HG03460 (cell line): ENCODE measurements around the gene TBCD.

Source experiments
- ATAC-seq: cut with Tn5 transposase; IDR thresholded peaks from one replicate; pipeline ENCODE4 v1.9.1; 2021; ENCODE audit not compliant: unreplicated experiment

Gene TBCD

DNA sequence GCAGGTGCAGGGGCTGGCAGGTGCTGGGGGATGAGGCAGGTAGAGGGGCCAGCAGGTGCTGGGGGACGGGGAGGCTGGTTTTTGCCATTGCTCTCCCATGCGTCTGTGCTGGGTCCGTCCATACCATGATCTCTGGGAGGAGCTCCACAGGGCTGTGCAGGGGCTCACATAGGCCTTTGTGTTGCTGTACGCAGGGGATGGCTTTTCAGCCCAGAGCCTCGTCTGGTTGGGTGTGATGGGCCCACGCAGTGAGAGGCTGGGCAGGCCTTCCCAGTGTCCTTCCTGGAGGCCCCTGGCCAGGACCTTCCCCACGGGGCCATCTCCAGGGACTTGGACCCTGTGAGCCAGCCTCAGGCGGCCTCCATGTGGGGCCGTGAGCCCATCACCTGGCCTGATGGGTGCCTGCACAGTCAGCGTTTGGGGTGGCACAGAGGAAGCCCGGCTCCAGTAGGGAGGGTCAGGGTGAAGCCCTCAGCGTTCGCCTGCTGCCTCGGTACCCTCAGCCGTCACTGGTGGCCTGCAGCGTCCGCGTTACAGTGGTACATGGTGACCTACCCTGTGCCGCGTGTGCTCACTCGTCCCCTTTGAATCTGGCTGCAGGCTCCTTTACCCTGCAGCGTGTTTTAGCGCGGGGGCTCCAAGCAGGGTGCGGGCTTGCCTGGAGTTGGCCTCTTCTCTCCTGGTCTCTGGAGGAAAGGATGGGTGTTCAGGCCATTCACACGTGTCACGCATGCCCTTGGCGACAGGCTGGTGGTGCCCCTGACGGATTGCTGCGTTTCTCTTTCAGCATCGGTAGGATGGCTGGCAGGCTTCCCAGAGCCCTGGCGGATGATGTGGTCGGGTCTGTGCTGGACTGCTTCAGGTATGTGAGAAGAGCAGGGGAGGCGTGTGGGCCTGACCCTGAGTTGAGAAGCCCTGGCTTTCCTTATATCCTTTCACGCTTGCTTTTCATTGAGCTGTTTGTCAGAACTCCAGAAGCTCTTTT is 57.3 kb downstream of the TBCD start:
- ATAC-seq, result no peak

DNA sequence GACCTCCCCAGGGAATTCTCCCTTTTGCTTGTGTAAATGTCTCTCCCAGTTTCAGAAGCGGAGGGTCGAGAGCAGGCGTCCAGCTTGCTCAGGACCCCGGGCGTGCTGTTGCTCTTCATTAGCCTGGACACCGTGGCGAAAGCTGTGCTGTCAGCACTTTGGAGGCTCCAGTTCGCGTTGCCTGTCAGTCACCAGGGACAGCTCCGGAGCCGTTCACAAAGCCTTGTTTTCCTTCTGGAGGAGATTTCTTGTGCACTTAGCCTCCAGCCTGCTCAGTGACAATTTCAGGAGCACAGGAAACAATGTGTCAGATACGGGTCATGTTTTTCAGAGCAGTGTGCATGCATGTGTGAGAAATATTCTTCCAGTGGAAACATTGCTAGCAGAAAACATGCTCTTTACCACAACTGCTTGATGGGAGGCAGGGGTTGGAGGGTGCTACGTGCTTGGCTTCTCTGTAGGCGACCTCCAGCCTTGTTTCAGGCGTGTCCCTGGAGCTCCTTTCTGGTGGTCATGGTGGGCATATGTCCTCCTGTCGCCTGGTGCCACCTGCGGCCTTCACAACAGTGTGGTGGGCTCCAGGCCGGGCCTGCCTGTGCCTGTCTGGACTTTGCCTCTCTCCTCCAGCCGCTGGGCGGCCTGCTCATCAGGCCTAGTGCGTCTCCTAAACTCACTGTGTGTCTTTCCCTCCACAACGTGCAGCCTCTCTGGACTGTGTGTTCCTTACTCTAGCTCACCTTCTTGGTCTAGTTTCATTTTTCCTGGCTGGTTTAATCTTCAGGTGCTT is 59.0 kb downstream of the TBCD start:
- ATAC-seq, result no peak

DNA sequence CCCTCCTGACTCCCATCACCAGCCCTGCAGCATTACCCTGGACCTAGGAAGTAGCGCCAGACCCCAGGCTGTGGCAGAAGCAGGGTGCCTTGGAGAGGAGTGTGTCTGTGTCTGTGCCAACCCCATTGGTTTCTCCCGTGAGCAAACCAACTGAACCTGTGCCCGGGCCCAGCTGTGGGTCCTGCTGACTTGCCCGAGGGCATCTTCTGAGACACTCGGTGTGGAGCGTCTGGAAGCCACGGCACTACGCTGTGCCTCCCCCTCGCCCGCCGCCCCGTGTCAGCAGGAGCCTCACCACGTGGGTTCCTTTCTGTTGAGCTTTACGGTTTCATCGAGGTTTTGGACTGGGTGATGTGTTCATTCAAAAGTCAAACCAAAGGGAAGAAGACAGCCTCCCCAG is 60.2 kb downstream of the TBCD start:
- ATAC-seq, result no peak

DNA sequence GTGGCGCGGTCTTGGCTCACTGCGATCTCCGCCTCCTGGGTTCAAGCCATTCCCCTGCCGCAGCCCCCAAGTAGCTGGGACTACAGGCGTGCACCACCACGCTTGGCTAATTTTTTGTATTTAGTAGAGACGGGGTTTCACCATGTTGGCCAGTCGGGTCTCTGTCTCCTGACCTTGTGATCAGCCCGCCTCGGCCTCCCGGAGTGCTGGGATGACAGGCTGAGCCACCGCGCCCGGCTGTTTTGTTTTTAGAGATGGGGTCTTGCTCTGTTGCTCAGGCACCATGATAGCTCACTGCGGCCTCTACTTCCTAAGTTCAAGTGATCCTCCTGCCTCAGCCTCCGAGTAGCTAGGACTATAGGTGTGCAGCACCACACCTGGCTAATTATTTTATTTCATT is 60.7 kb downstream of the TBCD start:
- ATAC-seq, result no peak

DNA sequence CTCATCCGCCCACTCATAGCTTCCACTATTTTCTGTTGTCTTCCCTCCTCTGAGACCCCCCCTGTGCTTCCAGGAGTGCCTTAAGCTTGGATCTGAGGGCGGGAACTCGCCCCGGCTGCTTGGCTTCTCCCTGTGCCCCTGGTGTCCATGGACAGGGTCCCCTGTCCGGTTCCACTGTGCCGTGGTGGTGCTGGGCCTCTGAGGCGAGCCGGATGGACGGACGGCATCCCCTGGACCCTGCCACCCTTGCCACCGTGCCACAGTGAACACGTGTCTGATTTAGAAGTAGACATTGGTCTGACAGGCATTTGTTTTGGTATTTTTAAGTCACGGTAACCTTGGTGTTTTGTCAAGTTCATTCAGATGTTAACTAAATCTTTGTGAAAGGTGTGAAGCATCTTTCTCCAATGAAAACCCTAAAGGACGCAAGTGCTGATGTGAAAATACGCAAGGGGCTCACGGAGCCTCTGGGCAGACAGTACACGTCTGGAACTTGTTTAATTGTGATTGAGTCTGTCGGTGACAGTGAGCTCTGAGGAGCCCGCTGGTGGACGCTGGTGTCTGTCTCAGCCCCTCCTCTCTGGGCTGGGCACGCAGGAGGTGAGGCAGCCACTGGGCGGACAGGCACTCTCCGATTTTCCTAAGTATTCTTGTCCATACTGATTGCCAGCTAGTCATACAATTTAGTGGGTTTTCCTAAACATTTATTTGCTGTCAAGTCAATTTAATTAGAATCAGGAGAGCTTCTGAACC is 61.6 kb downstream of the TBCD start:
- no peak for ATAC-seq

DNA sequence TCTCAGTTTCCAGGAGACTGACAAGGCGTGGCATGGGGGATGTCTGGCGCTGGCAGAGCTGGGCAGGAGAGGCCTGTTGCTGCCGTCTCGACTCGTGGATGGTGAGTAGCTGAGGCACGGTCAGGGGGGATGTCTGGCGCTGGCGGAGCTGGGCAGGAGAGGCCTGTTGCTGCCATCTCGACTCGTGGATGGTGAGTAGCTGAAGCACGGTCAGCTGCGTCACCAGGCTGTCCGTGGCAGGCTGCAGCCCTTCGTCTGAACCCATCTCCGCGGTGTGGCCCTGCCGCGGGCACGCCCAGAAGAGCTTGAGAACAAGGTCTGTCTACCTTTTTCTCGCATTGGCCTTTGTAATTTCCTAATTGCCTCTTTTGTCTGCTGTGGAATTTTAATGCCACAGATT is 63.0 kb downstream of the TBCD start:
- ATAC-seq, result no peak

DNA sequence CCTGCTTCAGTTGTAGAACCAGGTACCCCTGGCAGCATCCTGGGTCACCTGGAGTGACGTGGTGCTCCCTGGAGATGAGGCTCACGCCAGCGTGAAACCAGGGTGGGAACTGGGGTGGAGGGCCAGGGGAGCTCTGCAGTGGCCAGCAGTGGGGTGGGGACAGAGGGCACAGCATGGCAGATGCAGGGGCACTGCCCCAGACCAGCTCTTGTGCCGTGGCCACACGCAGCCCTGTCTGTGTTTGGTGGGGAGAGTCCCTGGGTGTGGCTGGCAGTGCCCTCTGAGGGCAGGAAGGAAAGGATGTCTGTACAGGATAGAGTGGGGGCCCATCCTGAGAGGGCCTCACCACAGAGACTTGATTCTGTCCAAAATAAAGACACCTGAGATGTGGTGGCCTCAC is 63.5 kb downstream of the TBCD start:
- no peak for ATAC-seq

DNA sequence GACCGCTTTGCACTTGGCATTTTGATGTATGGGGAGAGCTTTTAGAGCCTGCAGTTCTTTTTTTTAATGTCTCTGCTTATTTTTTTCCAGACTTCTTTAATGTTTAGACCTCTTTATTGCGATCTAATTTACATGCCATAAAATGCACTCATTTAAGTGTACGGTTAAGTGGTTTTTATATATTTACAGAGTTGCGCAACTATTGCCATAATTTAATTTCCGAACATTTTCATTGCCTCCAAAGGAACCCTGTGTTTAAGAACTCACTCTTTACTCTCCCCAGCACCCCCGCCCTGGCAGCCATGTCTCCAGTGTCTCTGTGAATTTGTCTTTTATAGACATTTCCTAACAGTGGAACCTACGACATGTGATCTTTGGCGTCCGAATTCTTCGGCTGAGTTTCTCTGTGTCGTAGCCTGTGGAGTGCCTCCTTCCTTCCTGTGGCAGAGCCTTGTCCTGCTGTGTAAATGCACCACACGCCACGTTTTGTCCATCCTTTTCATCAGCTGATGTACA is 64.0 kb downstream of the TBCD start:
- ATAC-seq, result no peak

DNA sequence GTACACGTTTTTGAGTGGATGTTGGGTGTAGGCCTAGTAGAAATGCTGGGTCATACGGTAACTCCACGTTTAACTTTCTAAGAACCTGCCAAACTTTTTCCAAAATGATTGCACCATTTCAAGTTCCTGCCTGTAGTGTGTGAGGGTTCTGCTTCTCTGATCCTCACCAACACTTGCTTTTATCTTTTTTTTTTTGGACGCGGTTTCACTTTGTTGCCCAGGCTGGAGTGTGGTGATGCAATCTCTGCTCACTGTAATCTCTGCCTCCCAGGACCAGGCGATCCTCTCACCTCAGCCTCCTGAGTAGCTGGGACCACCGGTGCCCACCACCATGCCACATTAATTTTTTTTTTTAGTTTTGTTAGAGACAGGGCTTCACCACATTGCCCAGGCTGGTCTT is 64.5 kb downstream of the TBCD start:
- ATAC-seq, result no peak

DNA sequence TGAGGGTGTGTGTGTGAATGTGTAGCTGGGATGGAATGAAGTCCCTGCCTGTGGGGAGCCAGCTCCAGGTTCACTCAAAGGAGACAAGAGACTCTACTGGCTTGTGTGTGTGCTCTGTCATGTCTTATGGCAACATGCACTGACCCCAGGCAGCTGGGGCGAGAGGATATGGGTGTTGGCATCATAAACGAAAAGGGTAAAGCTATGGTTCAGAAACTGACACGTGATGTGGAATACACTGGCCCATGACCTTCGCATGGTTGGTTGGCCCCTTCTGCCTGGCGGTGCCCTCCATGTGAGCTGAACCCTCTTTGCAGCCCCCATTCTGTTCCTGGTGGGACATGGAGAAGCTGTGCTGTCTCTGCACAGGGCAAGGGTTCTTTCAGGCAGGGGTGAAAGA is 66.1 kb downstream of the TBCD start:
- no peak for ATAC-seq

DNA sequence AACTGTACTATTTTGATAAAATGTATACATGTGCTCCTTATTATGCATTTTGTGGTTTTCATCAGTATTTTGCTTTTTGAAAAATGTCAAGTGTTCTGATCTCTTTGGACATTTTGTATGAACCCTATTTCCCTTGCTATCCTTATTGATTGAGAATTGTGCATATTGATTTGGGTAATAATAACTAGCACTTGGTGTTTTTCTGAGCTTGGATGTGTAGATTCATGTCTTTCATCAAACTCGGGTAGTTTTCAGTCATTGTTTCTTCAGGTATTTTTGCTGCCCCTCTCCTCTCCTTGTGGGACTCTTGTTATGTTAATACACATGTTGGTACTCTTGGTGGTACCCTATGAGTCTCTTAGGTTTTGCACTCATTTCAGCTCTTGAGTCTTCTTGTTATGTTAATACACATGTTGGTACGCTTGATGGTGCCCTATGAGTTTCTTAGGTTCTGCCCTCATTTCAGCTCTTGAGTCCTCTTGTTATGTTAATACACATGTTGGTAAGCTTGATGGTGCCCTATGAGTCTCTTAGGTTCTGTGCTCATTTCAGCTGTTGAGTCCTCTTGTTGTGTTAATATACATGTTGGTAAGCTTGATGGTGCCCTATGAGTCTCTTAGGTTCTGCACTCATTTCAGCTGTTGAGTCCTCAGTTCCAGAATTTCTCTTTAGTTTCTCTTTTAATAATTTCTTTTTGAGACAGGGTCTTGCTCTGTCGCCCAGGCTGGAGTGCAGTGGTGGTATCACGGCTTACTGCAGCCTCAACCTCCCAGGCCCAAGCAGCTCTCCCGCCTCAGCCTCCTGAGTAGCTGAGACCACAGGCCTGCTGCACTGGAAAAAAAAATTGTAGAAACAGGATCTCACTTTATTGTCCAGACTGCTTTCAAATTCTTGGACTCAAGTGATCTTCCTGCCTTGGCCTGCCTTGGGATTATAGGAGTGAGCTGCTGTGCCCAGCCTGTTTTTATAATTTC is 68.7 kb downstream of the TBCD start:
- ATAC-seq, result no peak

DNA sequence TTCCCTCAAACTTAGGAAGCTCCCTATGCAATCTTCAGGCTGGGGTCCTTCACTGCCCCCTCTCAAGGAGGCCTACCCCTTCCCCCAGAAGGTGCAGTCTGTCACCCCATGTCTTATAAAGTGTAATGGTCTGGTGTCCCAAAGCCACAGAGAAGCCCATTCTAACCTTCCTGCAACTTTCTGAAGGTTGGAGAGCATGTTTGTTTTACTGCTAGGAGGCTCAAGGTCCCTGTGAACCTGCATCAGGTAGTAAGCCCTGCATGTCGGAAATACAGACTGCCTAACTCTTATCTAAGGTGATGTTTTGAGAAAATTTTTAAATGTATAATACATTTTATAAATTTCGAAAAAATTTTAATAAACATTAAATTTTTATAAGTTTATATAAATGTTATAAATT is 69.7 kb downstream of the TBCD start:
- no peak for ATAC-seq

DNA sequence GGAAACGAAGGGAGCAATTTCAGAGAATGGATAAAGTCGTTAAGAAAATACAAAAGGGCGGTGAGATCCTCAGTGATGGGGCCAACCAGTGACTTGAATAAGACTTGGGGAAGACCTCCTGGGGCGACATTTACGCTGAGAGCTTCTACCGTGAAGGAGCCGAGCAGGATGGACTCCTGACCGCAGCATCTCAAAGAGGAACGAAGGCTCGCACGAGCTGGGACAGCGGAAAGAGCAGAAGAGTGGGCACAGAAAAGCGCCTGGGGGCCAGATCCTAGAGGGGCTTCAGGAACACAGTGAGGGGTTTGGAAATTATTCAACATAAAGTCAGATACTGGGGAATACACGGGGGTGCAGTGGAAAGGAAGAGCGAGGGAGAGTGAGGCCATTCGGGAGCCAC is 70.4 kb downstream of the TBCD start:
- no peak for ATAC-seq

DNA sequence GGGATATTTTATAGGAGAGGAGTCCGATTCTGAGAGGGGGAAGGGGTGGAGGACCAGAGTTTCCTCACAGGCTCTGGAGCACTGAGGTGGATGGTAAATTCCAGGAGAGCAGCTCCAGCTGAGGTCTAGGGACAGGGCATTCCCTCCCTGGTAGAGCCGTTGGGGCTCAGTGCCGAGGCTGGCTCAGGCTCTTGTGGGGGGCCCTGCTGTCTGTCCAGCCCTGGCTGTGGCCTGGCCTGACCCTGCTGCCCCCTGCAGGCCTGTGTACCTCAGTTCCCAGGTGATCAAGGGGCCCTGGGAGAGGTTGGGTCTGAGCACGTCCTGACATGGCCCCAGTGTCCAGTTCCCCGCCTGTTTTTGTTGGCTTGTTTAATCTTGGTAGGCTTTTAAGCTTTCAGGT is 71.1 kb downstream of the TBCD start:
- ATAC-seq, result no peak

DNA sequence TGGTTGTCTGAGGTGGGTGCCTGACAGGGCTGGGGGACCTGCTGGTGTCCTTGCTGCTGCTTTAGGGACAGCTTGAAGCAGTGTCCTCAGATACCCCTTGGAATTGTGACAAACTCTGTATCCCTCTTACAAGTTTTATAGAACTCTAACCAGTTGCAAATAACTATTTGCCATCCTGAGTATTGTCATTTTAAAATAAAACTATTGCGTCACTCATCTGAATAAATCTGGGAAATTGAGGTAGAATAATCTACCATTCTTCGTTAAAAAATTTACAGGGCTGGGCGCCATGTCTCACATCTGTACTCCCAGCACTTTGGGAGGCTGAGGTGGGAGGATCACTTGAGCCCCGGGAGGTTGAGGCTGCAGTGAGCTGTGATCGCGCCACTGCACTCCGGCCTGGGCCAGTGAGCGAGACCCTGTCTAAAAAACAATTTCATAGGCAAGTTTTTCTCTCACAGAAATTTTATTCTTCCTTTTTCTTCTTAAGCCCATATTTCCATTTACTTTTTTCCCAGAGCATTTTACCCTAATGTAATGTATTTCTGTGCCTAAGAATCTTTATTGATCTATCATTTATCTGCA is 73.8 kb downstream of the TBCD start:
- no peak for ATAC-seq

DNA sequence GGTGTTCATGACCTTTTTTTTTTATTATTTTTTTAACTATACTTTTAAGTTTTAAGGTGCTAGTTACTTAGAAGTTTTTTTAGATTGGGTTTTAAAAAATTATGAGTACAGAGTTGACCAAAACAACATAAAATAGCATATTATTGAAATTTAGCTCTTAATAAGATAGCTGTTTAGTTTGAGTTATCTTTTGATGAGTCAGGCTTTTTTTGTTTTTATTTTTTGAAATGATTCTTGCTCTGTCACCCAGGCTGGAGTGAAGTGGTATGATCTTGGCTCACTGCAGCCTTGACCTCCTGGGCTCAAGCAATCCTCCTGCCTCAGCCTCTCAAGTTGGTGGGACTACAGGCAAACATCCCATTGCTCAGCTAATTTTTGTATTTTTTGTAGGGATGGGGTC is 74.3 kb downstream of the TBCD start:
- no peak for ATAC-seq

DNA sequence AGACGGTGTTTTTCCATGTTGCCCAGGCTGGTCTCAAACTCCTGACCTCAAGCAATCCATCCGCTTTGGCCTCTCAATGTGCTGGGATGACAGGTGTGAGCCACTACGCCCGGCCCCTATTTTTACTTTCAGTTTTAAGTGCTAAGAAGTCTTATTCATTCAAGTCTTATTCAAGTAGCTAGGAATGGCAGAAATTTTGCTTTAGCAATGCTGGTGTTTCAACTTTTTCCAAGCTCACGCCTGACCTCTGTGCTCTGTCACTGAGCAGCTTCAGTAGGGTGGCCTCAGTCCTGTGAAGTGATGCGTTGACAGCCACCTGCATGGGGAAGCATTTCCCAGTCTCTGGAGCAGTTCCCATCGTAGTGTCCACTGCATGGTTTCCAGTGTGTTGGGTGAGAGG is 75.1 kb downstream of the TBCD start:
- ATAC-seq, result no peak

DNA sequence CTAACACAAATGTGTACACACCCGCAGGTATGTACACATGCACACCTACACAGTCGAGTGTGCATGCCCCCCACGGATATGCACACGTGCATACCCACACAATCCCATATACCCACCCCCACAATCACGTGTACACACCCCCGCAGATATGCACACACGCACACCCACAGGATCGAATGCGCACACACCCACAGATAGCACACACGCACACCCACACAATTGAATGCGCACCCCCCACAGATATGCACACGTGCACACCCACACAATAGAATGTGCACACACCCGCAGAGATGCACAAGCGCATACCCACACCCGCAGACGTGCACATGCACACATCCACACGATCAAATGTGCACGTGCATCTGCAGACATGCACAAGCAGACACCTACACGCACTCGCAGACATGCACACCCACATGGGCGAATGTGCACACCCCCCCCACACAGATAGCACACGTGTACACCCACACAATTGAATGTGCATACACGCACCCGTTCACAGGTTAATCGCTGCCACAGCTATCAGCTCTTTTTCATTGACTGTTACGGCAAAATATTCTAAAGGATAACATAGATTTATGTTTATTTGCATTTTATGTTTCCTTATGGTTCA is 77.1 kb downstream of the TBCD start:
- ATAC-seq, result no peak

DNA sequence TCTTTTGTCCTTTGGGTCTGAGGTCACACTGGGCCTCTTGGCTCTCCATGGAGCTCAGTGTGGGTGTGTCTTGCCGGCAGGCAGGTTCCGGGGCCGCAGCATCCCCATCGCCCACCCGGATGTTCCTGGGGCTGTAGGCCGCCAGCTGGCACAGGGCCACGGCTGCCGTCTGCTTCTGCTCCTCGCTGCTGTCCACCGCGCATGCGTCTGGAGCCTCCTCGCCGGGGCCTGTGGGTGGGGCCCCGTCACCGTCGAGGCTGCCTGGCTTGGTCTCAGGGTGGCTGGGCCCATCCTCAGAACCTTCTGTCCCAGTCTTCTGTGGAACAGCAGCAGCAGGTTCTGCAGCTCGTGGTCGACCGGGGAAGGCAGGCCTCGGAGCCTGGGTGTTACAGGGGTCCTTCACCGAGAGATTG is 78.4 kb downstream of the TBCD start:
- no peak for ATAC-seq
